OCI-LY3 (cell line): ENCODE results near the gene NAPA.

Experiments used
- H2AFZ ChIP-seq: fragments of 200-600, 300-600 bp; shearing (Covaris generic); 2 replicates; pipeline ENCODE4 v1.6.0; 2014; ENCODE audit warnings: antibody characterized with exemption, low read depth, low read length
- H3K27ac ChIP-seq: fragments of 200-600, 300-600 bp; sonication (generic); 2 replicates; pipeline ENCODE4 v1.5.1; 2014; ENCODE audit warnings: mild to moderate bottlenecking, low read length, moderate library complexity, mixed read lengths
- H3K27me3 ChIP-seq: fragments of 200-600, 300-600 bp; sonication (generic); 2 replicates; pipeline ENCODE4 v1.6.1; 2014; ENCODE audit warnings: low read depth, low read length, mixed read lengths
- H3K36me3 ChIP-seq: fragments of 200-600, 300-600 bp; sonication (generic); replicated peaks from 2 replicates; pipeline ENCODE3; 2014; ENCODE audit warnings: low read depth, low read length, mixed read lengths
- H3K4me1 ChIP-seq: fragments of 300-600, 200-600 bp; sonication (generic); 2 replicates; pipeline ENCODE4 v1.6.1; 2014; ENCODE audit warnings: low read length, mixed read lengths
- H3K4me2 ChIP-seq: fragments of 200-600, 300-600 bp; sonication (generic); 2 replicates; pipeline ENCODE4 v1.6.1; 2014; ENCODE audit warnings: low read length, mixed read lengths
- H3K4me3 ChIP-seq: fragments of 300-600, 200-600 bp; sonication (generic); 2 replicates; pipeline ENCODE4 v1.5.1; 2014; ENCODE audit warnings: antibody characterized with exemption, mild to moderate bottlenecking, low read length, moderate library complexity
- H3K79me2 ChIP-seq: fragments of 300-600, 200-600 bp; shearing (Covaris generic); 2 replicates; pipeline ENCODE4 v1.6.1; 2014; ENCODE audit warnings: mild to moderate bottlenecking, low read length, mixed read lengths
- H3K9ac ChIP-seq: fragments of 300-600, 200-600 bp; shearing (Covaris generic); 2 replicates; pipeline ENCODE4 v1.6.0; 2014; ENCODE audit warnings: mild to moderate bottlenecking, low read length, moderate library complexity
- H3K9me3 ChIP-seq: fragments of 200-600, 300-600 bp; shearing (Covaris generic); 2 replicates; pipeline ENCODE4 v1.6.1; 2014; ENCODE audit warnings: low read length, mixed read lengths; ENCODE audit not compliant: insufficient read depth
- H4K20me1 ChIP-seq: fragments of 200-600, 300-600 bp; sonication (generic); 2 replicates; pipeline ENCODE4 v1.6.1; 2016; ENCODE audit warnings: low read length, mixed read lengths; ENCODE audit not compliant: insufficient read depth
- CTCF ChIP-seq: fragments of 200-600, 300-600 bp; sonication (generic); IDR thresholded peaks from 2 replicates; pipeline ENCODE4 v1.5.1; 2014; ENCODE audit warnings: antibody characterized with exemption, low read length, low read depth
- EZH2phosphoT487 ChIP-seq: fragments of 200-600 bp; shearing (Covaris generic); IDR thresholded peaks from 2 replicates; pipeline ENCODE4 v1.6.1; 2018; ENCODE audit warnings: antibody characterized with exemption, mixed run types, low read depth

Gene NAPA

GRCh38 chr19:47471733-47472457 is 43.0 kb downstream of the NAPA start, which contains the start of gene SLC8A2:
TSS of gene SLC8A2 (minus strand) at chr19:47471893. CDS start at chr19:47466403, 5,490 bp downstream.
- no peaks in the 10 kb centered on the region for H4K20me1 ChIP-seq
- H3K79me2 ChIP-seq, result no peaks in the 10 kb centered on the region
- no peak within 1 kb of the TSS for H3K9ac ChIP-seq
- TF ChIP-seq EZH2phosphoT487, result no peak
- H3K27me3 ChIP-seq, result peaks cover 43% of the 10 kb centered on the region
- H3K9me3 ChIP-seq, result no peaks in the 10 kb centered on the region
- H2AFZ ChIP-seq, result no peak within 1 kb of the TSS
- no peaks in the 10 kb centered on the region for H3K4me1 ChIP-seq
- no peak within 1 kb of the TSS for H3K4me3 ChIP-seq
- peak within 1 kb of the TSS; percentile 33; the same call in 1 of the 2 replicates for H3K4me2 ChIP-seq
- H3K27ac ChIP-seq, result no peak within 1 kb of the TSS
- H3K36me3 ChIP-seq, result no peaks in the 10 kb centered on the region

- no peak overlapping the region for H3K27ac ChIP-seq
- H3K4me2 ChIP-seq, result peak overlapping the region; percentile 33; the same call in 1 of the 2 replicates
- no peaks in the 10 kb centered on the region for H3K4me1 ChIP-seq
- H3K9ac ChIP-seq, result no peak overlapping the region
- H2AFZ ChIP-seq, result no peak overlapping the region
- H4K20me1 ChIP-seq, result no peaks in the 10 kb centered on the region
- no peaks in the 10 kb centered on the region for H3K36me3 ChIP-seq
- no peaks in the 10 kb centered on the region for H3K79me2 ChIP-seq
- no peaks in the 10 kb centered on the region for H3K9me3 ChIP-seq
- H3K27me3 ChIP-seq, result peaks cover 46% of the 10 kb centered on the region
- H3K4me3 ChIP-seq, result no peak overlapping the region
- TF ChIP-seq EZH2phosphoT487 (no peak), CTCF (no peak)
Observed at GRCh38 chr19:47471381-47471732, 43.5 kb downstream of the NAPA start.

- Histone ChIP-seq H3K27me3 (peaks cover 52% of the 10 kb centered on the region), H3K4me2 (no peak overlapping the region), H2AFZ (no peak overlapping the region), H3K4me3 (no peak overlapping the region), H3K79me2 (no peaks in the 10 kb centered on the region), H3K9me3 (no peaks in the 10 kb centered on the region), H3K27ac (no peak overlapping the region), H4K20me1 (peaks cover 2% of the 10 kb centered on the region; the same call in 1 of the 2 replicates), H3K36me3 (no peaks in the 10 kb centered on the region), H3K9ac (no peak overlapping the region), H3K4me1 (no peaks in the 10 kb centered on the region)
- TF ChIP-seq CTCF (no peak), EZH2phosphoT487 (no peak)
Observed at GRCh38 chr19:47470447-47471195, 44.2 kb downstream of the NAPA start.

- H3K4me3 ChIP-seq, result no peak overlapping the region
- H3K4me1 ChIP-seq, result peaks cover 7% of the 10 kb centered on the region
- TF ChIP-seq EZH2phosphoT487 (no peak), CTCF (no peak)
- H3K27ac ChIP-seq, result no peak overlapping the region
- no peaks in the 10 kb centered on the region for H3K9me3 ChIP-seq
- peaks cover 10% of the 10 kb centered on the region for H4K20me1 ChIP-seq
- no peak overlapping the region for H3K4me2 ChIP-seq
- H3K79me2 ChIP-seq, result no peaks in the 10 kb centered on the region
- no peak overlapping the region for H2AFZ ChIP-seq
- peaks cover 61% of the 10 kb centered on the region for H3K27me3 ChIP-seq
- H3K36me3 ChIP-seq, result no peaks in the 10 kb centered on the region
- H3K9ac ChIP-seq, result no peak overlapping the region
Observed at GRCh38 chr19:47469719-47470118, 45.1 kb downstream of the NAPA start.
